CD4-positive, alpha-beta T cell treated with Interferon gamma for 1 hour (primary cell): ENCODE results near the gene DHX15.
"Not testable (repeated sequence)": the region's sequence is repeated elsewhere in the genome, so short reads cannot be mapped to it uniquely, and the experiment has no call there.

ENCODE experiments used
- DNase-seq: peaks from one replicate; pipeline ENCODE4 v3.0.0-alpha.2; 2020

DHX15 gene

GRCh38 chr4:24535399-24535798 lies 49.0 kb downstream of the DHX15 start:
- no peak for DNase-seq

GRCh38 chr4:24533364-24533763 lies 51.0 kb downstream of the DHX15 start:
- DNase-seq: no peak

- no peak for DNase-seq
Measured at GRCh38 chr4:24529555-24529954, 54.8 kb downstream of the DHX15 start.

GRCh38 chr4:24527371-24527770 lies 57.0 kb downstream of the DHX15 start:
- no peak for DNase-seq

- DNase-seq: no peak
Measured at GRCh38 chr4:24521544-24521943, 62.8 kb downstream of the DHX15 start.

- no peak for DNase-seq
Measured at GRCh38 chr4:24519649-24520048, 64.7 kb downstream of the DHX15 start.

GRCh38 chr4:24517676-24518075 lies 66.7 kb downstream of the DHX15 start:
- no peak for DNase-seq

GRCh38 chr4:24516926-24517325 lies 67.4 kb downstream of the DHX15 start:
- no peak for DNase-seq

- DNase-seq: no peak
Measured at GRCh38 chr4:24515698-24516097, 68.7 kb downstream of the DHX15 start.

GRCh38 chr4:24514808-24515207 lies 69.5 kb downstream of the DHX15 start:
- no peak for DNase-seq

GRCh38 chr4:24513718-24514117 lies 70.6 kb downstream of the DHX15 start:
- DNase-seq: no peak

- DNase-seq: no peak
Measured at GRCh38 chr4:24511371-24512063, 72.8 kb downstream of the DHX15 start.

- DNase-seq: no peak
Measured at GRCh38 chr4:24510091-24510490, 74.3 kb downstream of the DHX15 start.

- no peak for DNase-seq
Measured at GRCh38 chr4:24508541-24508940, 75.8 kb downstream of the DHX15 start.

- DNase-seq: no peak
Measured at GRCh38 chr4:24507439-24507838, 76.9 kb downstream of the DHX15 start.

- DNase-seq: not testable (repeated sequence)
Measured at GRCh38 chr4:24503090-24503489, 81.3 kb downstream of the DHX15 start.

GRCh38 chr4:24497221-24497620 lies 87.1 kb downstream of the DHX15 start:
- DNase-seq: no peak

- DNase-seq: no peak
Measured at GRCh38 chr4:24496597-24496996, 87.8 kb downstream of the DHX15 start.

GRCh38 chr4:24495388-24495787 lies 89.0 kb downstream of the DHX15 start:
- no peak for DNase-seq

GRCh38 chr4:24489870-24490269 lies 94.5 kb downstream of the DHX15 start:
- no peak for DNase-seq

- peak; percentile 25 for DNase-seq
Measured at GRCh38 chr4:24488399-24489164, 95.8 kb downstream of the DHX15 start.

- no peak for DNase-seq
Measured at GRCh38 chr4:24482871-24483270, 101.5 kb downstream of the DHX15 start.

- no peak for DNase-seq
Measured at GRCh38 chr4:24477919-24478318, 106.4 kb downstream of the DHX15 start.
